Sigmoid colon (tissue), 7 donors: ENCODE results near the gene CALY. TPM values are rescaled to one million over a fixed set of nuclear protein-coding genes. Genes with fewer than 3 reads are reported as not detected.

Source experiments
- DNase-seq: peaks from one replicate; pipeline ENCODE4 v3.0.0-alpha.2; 2019
- H3K27ac ChIP-seq, 4 donors: fragments of 200-600 bp; sonication (generic); one replicate each; pipeline ENCODE4 v1.5.1; 2016 to 2019; ENCODE audit warnings: mild to moderate bottlenecking in 1 of 4
- H3K27me3 ChIP-seq, 3 donors: fragments of 200-600 bp; sonication (generic); one replicate each; pipeline ENCODE4 v1.5.1; 2019; ENCODE audit warnings: mild to moderate bottlenecking in 1 of 3
- H3K36me3 ChIP-seq, 4 donors: fragments of 200-600 bp; sonication (generic); one replicate each; pipeline ENCODE4 v1.5.1; 2016 to 2019
- H3K4me1 ChIP-seq, 4 donors: fragments of 200-600 bp; sonication (generic); one replicate each; pipeline ENCODE4 v1.5.1; 2017 to 2019
- H3K4me3 ChIP-seq, 4 donors: fragments of 200-600 bp; sonication (generic); one replicate each; pipeline ENCODE4 v1.5.1; 2017 to 2019; ENCODE audit warnings: mild to moderate bottlenecking in 2 of 4, moderate library complexity in 1 of 4
- H3K9me3 ChIP-seq, 4 donors: fragments of 200-600 bp in 3 of 4; sonication (generic) in 3 of 4; one replicate each; pipeline versions ENCODE4 v1.5.1 to v1.6.1; 2013 to 2019
- EP300 ChIP-seq, 4 donors: sonication (generic); formaldehyde crosslinking; IDR thresholded peaks; one replicate each; pipeline ENCODE4 v1.6.1; 2017; ENCODE audit warnings: antibody characterized with exemption in 4 of 4
- POLR2A ChIP-seq, 2 donors: fragments of 450-650 bp; IDR thresholded peaks; one replicate each; pipeline ENCODE4 v1.6.1; 2016; ENCODE audit warnings: antibody characterized with exemption in 2 of 2, mild to moderate bottlenecking in 2 of 2, moderate library complexity in 2 of 2
- POLR2AphosphoS5 ChIP-seq, 4 donors: sonication (generic); formaldehyde crosslinking; IDR thresholded peaks; one replicate each; pipeline ENCODE4 v1.6.1; 2017; ENCODE audit warnings: antibody characterized with exemption in 4 of 4
- WGBS, 2 donors: extraction: QIAGEN DNeasy Blood & Tissue Kit; methylation state at CpG; one replicate each; pipeline ENCODE4 v1.1.7; 2013; 5-methylcytosine and 5-hydroxymethylcytosine counted together
- intact Hi-C: fragments of 100-400 bp; cut with DNase I; formaldehyde crosslinking; loops from one replicate; pipeline ENCODE4 v1.15.1; 2023
- polyA plus RNA-seq, 3 donors: library from polyadenylated mRNA; stranded (reverse); fragments of 200-250 nt; gene quantifications; one replicate each; pipeline ENCODE4 v1.2.3, GENCODE V29; 2013
- total RNA-seq, 4 donors: library from RNA; depleted of rRNA; stranded (reverse); fragments of >200 nt; gene quantifications; one replicate each; pipeline ENCODE4 v1.1.0, GENCODE V29; 2016
- TF ChIP-seq, protein P1 (sequence below), 4 experiments: fragments of 450-650 bp in 3 of 4; fragments of 200-600 bp in 1 of 4; IDR thresholded peaks; one replicate each; pipeline ENCODE4 v1.5.1; 2016 to 2019; ENCODE audit warnings: antibody characterized with exemption in 4 of 4, mild to moderate bottlenecking in 3 of 4, moderate library complexity in 2 of 4
- donor health status: healthy with polysubstance abuse.
- donor health status: Bipolar disorder and iron deficiency.
- donor health status: healthy.

The CALY gene
- total and polyA plus RNA-seq, 7 donors = 1.3 to 6.8 (median 5.0) TPM; not detected in 2

DNA sequence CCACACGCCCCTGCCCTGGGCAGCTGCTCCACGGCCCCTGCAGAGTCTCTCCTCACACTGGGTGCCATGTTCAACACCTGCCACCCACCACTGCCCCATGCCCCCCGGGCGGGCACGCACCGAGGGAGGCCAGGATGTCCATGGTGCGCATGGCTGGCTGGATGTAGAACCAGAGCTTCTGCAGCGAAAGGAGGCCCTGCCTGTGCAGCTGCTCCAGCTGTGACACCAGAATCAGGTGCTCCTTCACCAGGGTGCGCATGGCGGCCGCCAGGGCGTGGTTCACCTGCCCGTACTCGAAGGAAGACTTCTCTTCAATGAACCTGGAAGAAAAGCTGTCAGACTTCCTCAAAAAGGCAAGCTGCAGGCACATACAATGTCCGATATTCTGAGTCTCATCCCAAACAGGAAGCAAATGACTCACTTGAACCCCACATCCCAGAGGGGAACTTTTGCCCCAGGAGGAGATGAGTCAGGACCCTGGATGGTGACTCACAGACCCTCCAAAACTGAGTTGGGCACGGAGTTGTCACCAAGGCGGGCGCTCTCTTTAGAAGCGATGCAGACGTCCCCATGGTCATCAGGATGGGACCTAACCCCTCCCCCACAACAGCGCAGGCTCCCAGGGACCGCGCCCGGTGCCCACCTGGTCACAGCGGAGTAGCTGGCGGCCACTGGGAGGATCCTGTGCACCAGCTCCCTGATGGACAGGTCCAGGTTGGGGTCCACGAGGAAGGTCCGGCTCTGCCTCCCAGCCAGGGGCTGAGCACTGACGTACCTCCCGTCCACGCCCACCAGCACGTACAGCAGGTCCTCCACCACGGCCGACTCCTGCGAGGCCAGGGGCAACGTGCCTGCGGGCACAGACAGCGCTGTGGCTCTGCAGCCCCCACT, 43.5 kb downstream of the CALY start:
- H3K27me3 ChIP-seq = no peaks in the 10 kb centered on the region
- no peak for DNase-seq
- TF ChIP-seq POLR2AphosphoS5 (IDR thresholded peaks at IDR 0.05) (no peak), EP300 (IDR thresholded peaks at IDR 0.05) (no peak), POLR2A (IDR thresholded peaks at IDR 0.05) (no peak)
- TF ChIP-seq, protein P1, sequence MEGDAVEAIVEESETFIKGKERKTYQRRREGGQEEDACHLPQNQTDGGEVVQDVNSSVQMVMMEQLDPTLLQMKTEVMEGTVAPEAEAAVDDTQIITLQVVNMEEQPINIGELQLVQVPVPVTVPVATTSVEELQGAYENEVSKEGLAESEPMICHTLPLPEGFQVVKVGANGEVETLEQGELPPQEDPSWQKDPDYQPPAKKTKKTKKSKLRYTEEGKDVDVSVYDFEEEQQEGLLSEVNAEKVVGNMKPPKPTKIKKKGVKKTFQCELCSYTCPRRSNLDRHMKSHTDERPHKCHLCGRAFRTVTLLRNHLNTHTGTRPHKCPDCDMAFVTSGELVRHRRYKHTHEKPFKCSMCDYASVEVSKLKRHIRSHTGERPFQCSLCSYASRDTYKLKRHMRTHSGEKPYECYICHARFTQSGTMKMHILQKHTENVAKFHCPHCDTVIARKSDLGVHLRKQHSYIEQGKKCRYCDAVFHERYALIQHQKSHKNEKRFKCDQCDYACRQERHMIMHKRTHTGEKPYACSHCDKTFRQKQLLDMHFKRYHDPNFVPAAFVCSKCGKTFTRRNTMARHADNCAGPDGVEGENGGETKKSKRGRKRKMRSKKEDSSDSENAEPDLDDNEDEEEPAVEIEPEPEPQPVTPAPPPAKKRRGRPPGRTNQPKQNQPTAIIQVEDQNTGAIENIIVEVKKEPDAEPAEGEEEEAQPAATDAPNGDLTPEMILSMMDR (IDR thresholded peaks at IDR 0.05) = no peak
- H3K36me3 ChIP-seq = peaks cover 44 to 89% (median 77%) of the 10 kb centered on the region in 4 donors
- 93 to 94% methylated on average over 38 of the region's 38 CpGs for WGBS, 2 donors
- H3K4me3 ChIP-seq = no peak overlapping the region
- H3K4me1 ChIP-seq = no peaks in the 10 kb centered on the region
- peak overlapping the region in 1 of 4 donors; percentile 37 for H3K27ac ChIP-seq
- intact Hi-C loops = no loop called here
- no peaks in the 10 kb centered on the region for H3K9me3 ChIP-seq

DNA sequence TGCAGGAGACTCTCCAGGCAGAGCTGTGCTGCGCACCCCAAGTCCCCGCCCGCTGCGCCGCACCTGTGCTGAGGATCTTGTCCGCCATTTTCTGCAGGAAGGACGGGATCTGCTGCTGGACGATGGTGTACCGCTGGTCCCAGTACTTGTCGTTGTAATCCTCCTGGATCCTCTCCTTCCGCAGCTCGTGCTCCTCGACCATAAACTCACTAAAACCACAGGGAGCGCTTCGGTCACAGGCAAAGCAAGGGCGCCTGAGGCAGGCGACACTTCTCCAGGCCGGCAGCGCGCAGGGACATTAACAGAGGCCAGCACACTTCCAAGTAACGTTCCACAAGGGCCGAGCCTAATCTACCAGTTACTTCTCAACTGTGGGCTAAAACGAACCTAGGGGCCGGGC, 46.9 kb downstream of the CALY start:
- H3K9me3 ChIP-seq = no peaks in the 10 kb centered on the region
- TF ChIP-seq POLR2A (IDR thresholded peaks at IDR 0.05) (no peak), POLR2AphosphoS5 (IDR thresholded peaks at IDR 0.05) (no peak), EP300 (IDR thresholded peaks at IDR 0.05) (no peak)
- TF ChIP-seq, protein P1 (IDR thresholded peaks at IDR 0.05) = no peak
- intact Hi-C loops = no loop called here
- WGBS, 2 donors = 96 to 97% methylated on average over 24 of the region's 24 CpGs
- H3K27ac ChIP-seq = no peak overlapping the region
- DNase-seq = no peak
- peaks cover 42 to 89% (median 61%) of the 10 kb centered on the region in 4 donors for H3K36me3 ChIP-seq
- H3K4me3 ChIP-seq = no peak overlapping the region
- no peaks in the 10 kb centered on the region for H3K4me1 ChIP-seq
- no peaks in the 10 kb centered on the region for H3K27me3 ChIP-seq

DNA sequence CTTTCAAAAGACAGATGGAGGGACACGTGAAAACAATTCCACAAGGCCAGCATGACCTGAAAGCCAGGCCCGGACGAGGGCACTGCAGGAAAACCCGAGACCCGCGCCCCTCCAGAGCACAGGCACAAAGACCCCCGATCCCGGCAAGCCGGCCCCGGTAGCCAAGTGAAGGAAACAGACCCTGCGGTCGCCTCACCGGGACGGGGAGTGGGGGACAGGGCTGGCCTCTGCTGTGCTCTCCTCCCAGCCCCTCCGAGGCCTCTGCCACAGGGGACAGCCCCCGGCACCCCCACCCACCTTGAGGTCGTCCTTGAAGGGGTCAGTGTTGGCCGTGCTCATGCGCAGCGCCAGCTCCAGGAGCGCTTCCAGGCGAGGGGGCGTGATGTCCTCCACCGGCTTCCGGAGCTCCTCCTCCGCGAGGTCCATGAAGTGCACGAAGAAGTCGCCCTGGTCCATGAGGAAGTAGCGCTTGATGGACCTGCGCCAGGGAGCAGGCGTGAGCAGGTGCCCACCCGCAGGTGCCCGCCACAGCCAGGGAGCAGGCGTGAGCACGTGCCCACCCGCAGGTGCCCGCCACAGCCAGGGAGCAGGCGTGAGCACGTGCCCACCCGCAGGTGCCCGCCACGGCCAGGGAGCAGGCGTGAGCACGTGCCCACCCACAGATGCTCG, 48.7 kb downstream of the CALY start:
- no peaks in the 10 kb centered on the region for H3K9me3 ChIP-seq
- TF ChIP-seq, protein P1 (IDR thresholded peaks at IDR 0.05) = no peak
- TF ChIP-seq POLR2A (IDR thresholded peaks at IDR 0.05) = no peak
- TF ChIP-seq POLR2AphosphoS5 (IDR thresholded peaks at IDR 0.05) = no peak
- TF ChIP-seq EP300 (IDR thresholded peaks at IDR 0.05) = no peak
- 94 to 95% methylated on average over 46 of the region's 46 CpGs for WGBS, 2 donors
- H3K27me3 ChIP-seq = no peaks in the 10 kb centered on the region
- no peaks in the 10 kb centered on the region for H3K4me1 ChIP-seq
- peaks cover 48 to 89% (median 64%) of the 10 kb centered on the region in 4 donors for H3K36me3 ChIP-seq
- no peak overlapping the region for H3K4me3 ChIP-seq
- intact Hi-C loops = no loop called here
- H3K27ac ChIP-seq = no peak overlapping the region
- no peak for DNase-seq

DNA sequence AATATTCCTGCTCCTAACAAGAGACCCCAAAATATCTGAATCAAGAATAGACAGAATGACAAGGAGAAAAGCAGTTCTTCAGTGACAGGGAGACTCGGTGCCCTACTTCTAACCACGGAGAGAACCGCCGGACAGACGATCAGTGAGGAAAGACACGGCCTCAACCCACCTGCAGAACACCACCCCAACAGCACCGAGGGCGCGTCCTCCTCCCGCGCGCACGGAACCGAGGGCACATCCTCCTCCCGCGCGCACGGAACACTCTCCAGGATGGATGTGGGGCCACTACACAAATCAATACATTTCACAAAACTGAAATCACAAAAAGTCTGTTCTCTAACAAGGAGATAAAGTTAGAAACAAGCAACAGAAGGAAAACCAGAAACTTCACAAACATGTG, 50.3 kb downstream of the CALY start:
- Histone ChIP-seq H3K36me3 (peaks cover 48 to 97% (median 71%) of the 10 kb centered on the region in 4 donors), H3K4me1 (no peaks in the 10 kb centered on the region), H3K27me3 (no peaks in the 10 kb centered on the region), H3K27ac (no peak overlapping the region), H3K9me3 (no peaks in the 10 kb centered on the region), H3K4me3 (no peak overlapping the region)
- no peak for DNase-seq
- TF ChIP-seq POLR2AphosphoS5 (IDR thresholded peaks at IDR 0.05) (no peak), EP300 (IDR thresholded peaks at IDR 0.05) (no peak), POLR2A (IDR thresholded peaks at IDR 0.05) (no peak)
- TF ChIP-seq, protein P1 (IDR thresholded peaks at IDR 0.05) = no peak
- 90 to 92% methylated on average over 18 of the region's 18 CpGs for WGBS, 2 donors
- intact Hi-C loops = no loop called here
